Tibial nerve (tissue), 4 donors: ENCODE data around the gene LARP4B. TPM values are rescaled to one million over a fixed set of nuclear protein-coding genes. Genes with fewer than 3 reads are reported as not detected.

Source experiments
- DNase-seq, 2 donors: peaks; one replicate each; pipeline ENCODE4 v3.0.0-alpha.2; 2019; ENCODE audit warnings: low spot score in 2 of 2
- H3K27ac ChIP-seq, 4 donors: fragments of 200-600 bp; sonication (generic) in 3 of 4; one replicate each; pipeline ENCODE4 v1.5.1; 2017 to 2019; ENCODE audit warnings: mild to moderate bottlenecking in 1 of 4
- H3K27me3 ChIP-seq, 2 donors: fragments of 200-600 bp; sonication (generic) in 1 of 2; one replicate each; pipeline versions ENCODE4 v1.5.1 to v1.6.0; 2017 to 2019
- H3K36me3 ChIP-seq, 3 donors: fragments of 200-600 bp; sonication (generic); one replicate each; pipeline ENCODE4 v1.5.1; 2018 to 2019
- H3K4me1 ChIP-seq, 4 donors: fragments of 200-600 bp; sonication (generic) in 3 of 4; one replicate each; pipeline ENCODE4 v1.5.1; 2017 to 2019
- H3K4me3 ChIP-seq, 4 donors: fragments of 200-600 bp; sonication (generic) in 3 of 4; one replicate each; pipeline ENCODE4 v1.5.1; 2017 to 2019; ENCODE audit warnings: mild to moderate bottlenecking in 1 of 4, moderate library complexity in 1 of 4
- H3K9me3 ChIP-seq, 4 donors: fragments of 200-600 bp; sonication (generic) in 3 of 4; one replicate each; pipeline ENCODE4 v1.5.1; 2017 to 2019
- CTCF ChIP-seq, 5 experiments: fragments of 200-600 bp in 3 of 5; fragments of 450-650 bp in 2 of 5; sonication (generic) in 3 of 5; IDR thresholded peaks; one replicate each; pipeline ENCODE4 v1.5.1; 2016 to 2019; ENCODE audit warnings: antibody characterized with exemption in 5 of 5, mild to moderate bottlenecking in 3 of 5, moderate library complexity in 2 of 5
- EP300 ChIP-seq, 2 donors: sonication (generic); formaldehyde crosslinking; IDR thresholded peaks; one replicate each; pipeline ENCODE4 v1.6.1; 2017; ENCODE audit warnings: antibody characterized with exemption in 2 of 2, mild to moderate bottlenecking in 1 of 2
- POLR2A ChIP-seq, 2 donors: fragments of 450-650 bp; IDR thresholded peaks; one replicate each; pipeline ENCODE4 v1.6.1; 2017; ENCODE audit warnings: antibody characterized with exemption in 2 of 2, mild to moderate bottlenecking in 2 of 2, moderate library complexity in 2 of 2
- WGBS, 2 donors: methylation state at CpG; one replicate each; pipeline ENCODE4 v1.1.5; 2018; 5-methylcytosine and 5-hydroxymethylcytosine counted together
- total RNA-seq, 4 donors: library from RNA; depleted of rRNA; stranded (reverse); fragments of >200 nt; gene quantifications; one replicate each; pipeline ENCODE4 v1.1.0, GENCODE V29; 2016

The LARP4B gene
- total RNA-seq, 4 donors from 2014 or later: 50.2 to 64.7 (median 58.6) TPM

- no peak overlapping the region for H3K4me3 ChIP-seq
- no peak for DNase-seq
- peaks cover 8 to 86% (median 31%) of the 10 kb centered on the region in 4 donors for H3K4me1 ChIP-seq
- no peaks in the 10 kb centered on the region for H3K27me3 ChIP-seq
- TF ChIP-seq CTCF (IDR thresholded peaks at IDR 0.05) (no peak), EP300 (IDR thresholded peaks at IDR 0.05) (no peak), POLR2A (IDR thresholded peaks at IDR 0.05) (no peak)
- H3K27ac ChIP-seq: no peak overlapping the region
- 54 to 60% methylated on average over 4 of the region's 4 CpGs for WGBS, 2 donors
- no peaks in the 10 kb centered on the region for H3K9me3 ChIP-seq
- no peaks in the 10 kb centered on the region for H3K36me3 ChIP-seq
Measured at GRCh38 chr10:926075-926698, 5.3 kb downstream of the LARP4B start.

- peaks cover 6 to 90% (median 24%) of the 10 kb centered on the region in 4 donors for H3K4me1 ChIP-seq
- no peaks in the 10 kb centered on the region for H3K27me3 ChIP-seq
- H3K4me3 ChIP-seq: no peak overlapping the region
- no peak for DNase-seq
- H3K36me3 ChIP-seq: no peaks in the 10 kb centered on the region
- WGBS, 2 donors: 75 to 90% methylated on average over 4 of the region's 4 CpGs
- H3K27ac ChIP-seq: no peak overlapping the region
- H3K9me3 ChIP-seq: no peaks in the 10 kb centered on the region
- TF ChIP-seq EP300 (IDR thresholded peaks at IDR 0.05) (no peak), POLR2A (IDR thresholded peaks at IDR 0.05) (no peak), CTCF (IDR thresholded peaks at IDR 0.05) (no peak)
Measured at GRCh38 chr10:924524-924859, 7.0 kb downstream of the LARP4B start.

- Histone ChIP-seq H3K9me3 (no peaks in the 10 kb centered on the region), H3K27me3 (no peaks in the 10 kb centered on the region), H3K36me3 (no peaks in the 10 kb centered on the region), H3K27ac (no peak overlapping the region), H3K4me1 (peaks cover 1 to 85% (median 19%) of the 10 kb centered on the region in 4 donors), H3K4me3 (no peak overlapping the region)
- no peak for DNase-seq
- 77 to 79% methylated on average over 8 of the region's 8 CpGs for WGBS, 2 donors
- TF ChIP-seq EP300 (IDR thresholded peaks at IDR 0.05) (no peak), POLR2A (IDR thresholded peaks at IDR 0.05) (no peak), CTCF (IDR thresholded peaks at IDR 0.05) (no peak)
Measured at GRCh38 chr10:923844-924523, 7.5 kb downstream of the LARP4B start.

GRCh38 chr10:921471-922414 is 9.8 kb downstream of the LARP4B start:
- Histone ChIP-seq H3K4me3 (no peak overlapping the region), H3K4me1 (peaks cover 0 to 62% (median 12%) of the 10 kb centered on the region in 4 donors), H3K27me3 (no peaks in the 10 kb centered on the region), H3K36me3 (no peaks in the 10 kb centered on the region), H3K9me3 (no peaks in the 10 kb centered on the region), H3K27ac (no peak overlapping the region)
- DNase-seq: no peak
- no peak for TF ChIP-seq POLR2A (IDR thresholded peaks at IDR 0.05)
- TF ChIP-seq CTCF (IDR thresholded peaks at IDR 0.05): no peak
- no peak for TF ChIP-seq EP300 (IDR thresholded peaks at IDR 0.05)
- 80 to 81% methylated on average over 12 to 14 of the region's 14 CpGs for WGBS, 2 donors
